SK-N-SH treated with all-trans-retinoic acid at 6 μM for 48 hours (cell line): ENCODE data around the gene NFS1.

ENCODE experiments used
- ATAC-seq: fragments of 200-7000 bp; cut with Tn5 transposase; 3 replicates; pipeline ENCODE4 v1.9.1; 2020; ENCODE audit warnings: mild to moderate bottlenecking, moderate library complexity
- ARNTL ChIP-seq: fragments of 450-650 bp; formaldehyde crosslinking; IDR thresholded peaks from 2 replicates; pipeline ENCODE4 v1.5.0; 2020; ENCODE audit warnings: low read depth, mild to moderate bottlenecking, moderate library complexity, borderline replicate concordance
- BACH2 ChIP-seq: fragments of 250-450 bp; sonication (Bioruptor Pico); IDR thresholded peaks from 2 replicates; pipeline ENCODE4 v1.9.0; 2021; ENCODE audit warnings: mild to moderate bottlenecking, borderline replicate concordance
- CREB5 ChIP-seq: fragments of 250-450 bp; sonication (Bioruptor Pico); IDR thresholded peaks from 2 replicates; pipeline ENCODE4 v1.5.1; 2020; ENCODE audit warnings: low read depth, mild to moderate bottlenecking, moderate library complexity
- CSDC2 ChIP-seq: fragments of 250-450 bp; sonication (Bioruptor Pico); IDR thresholded peaks from 2 replicates; pipeline ENCODE4 v1.5.0; 2020; ENCODE audit warnings: mild to moderate bottlenecking, moderate library complexity
- ESRRG ChIP-seq: fragments of 250-450 bp; sonication (Bioruptor Pico); IDR thresholded peaks from 2 replicates; pipeline ENCODE4 v1.6.1; 2021; ENCODE audit warnings: mild to moderate bottlenecking
- GLIS3 ChIP-seq: fragments of 250-450 bp; sonication (Bioruptor Pico); IDR thresholded peaks from 2 replicates; pipeline ENCODE4 v1.5.0; 2020; ENCODE audit warnings: mild to moderate bottlenecking, moderate library complexity
- ISL1 ChIP-seq: fragments of 250-450 bp; sonication (Bioruptor Pico); IDR thresholded peaks from 2 replicates; pipeline ENCODE4 v2.1.2; 2022; ENCODE audit warnings: mild to moderate bottlenecking, moderate library complexity
- OSR1 ChIP-seq: fragments of 250-450 bp; sonication (Bioruptor Pico); IDR thresholded peaks from 2 replicates; pipeline ENCODE4 v1.8.0; 2022; ENCODE audit warnings: moderate library complexity, mild to moderate bottlenecking, inconsistent platforms
- PPARA ChIP-seq: fragments of 250-450 bp; sonication (Bioruptor Pico); IDR thresholded peaks from 2 replicates; pipeline ENCODE4 v1.5.0; 2020; ENCODE audit warnings: mild to moderate bottlenecking, borderline replicate concordance
- RARB ChIP-seq: fragments of 250-450 bp; sonication (Bioruptor Pico); IDR thresholded peaks from 2 replicates; pipeline ENCODE4 v1.8.0; 2021; ENCODE audit warnings: mild to moderate bottlenecking, moderate library complexity
- SNAI2 ChIP-seq: fragments of 250-450 bp; sonication (Bioruptor Pico); IDR thresholded peaks from 2 replicates; pipeline ENCODE4 v1.5.0; 2020; ENCODE audit warnings: mild to moderate bottlenecking, moderate library complexity
- TOX ChIP-seq: fragments of 250-450 bp; sonication (Bioruptor Pico); IDR thresholded peaks from 2 replicates; pipeline ENCODE4 v1.8.0; 2021; ENCODE audit warnings: mild to moderate bottlenecking, moderate library complexity, borderline replicate concordance
- TSHZ2 ChIP-seq: fragments of 250-450 bp; sonication (Bioruptor Pico); IDR thresholded peaks from 2 replicates; pipeline ENCODE4 v1.5.0; 2020; ENCODE audit warnings: mild to moderate bottlenecking, moderate library complexity
- ZC3H10 ChIP-seq: fragments of 250-450 bp; sonication (Bioruptor Pico); IDR thresholded peaks from 2 replicates; pipeline ENCODE4 v1.5.1; 2021; ENCODE audit warnings: mild to moderate bottlenecking, moderate library complexity
- ZFP3 ChIP-seq: fragments of 250-450 bp; sonication (Bioruptor Pico); IDR thresholded peaks from 2 replicates; pipeline ENCODE4 v1.5.0; 2020; ENCODE audit warnings: mild to moderate bottlenecking, moderate library complexity
- ZFP30 ChIP-seq: fragments of 450-650 bp; formaldehyde crosslinking; IDR thresholded peaks from 2 replicates; pipeline ENCODE4 v1.5.0; 2022; ENCODE audit warnings: mild to moderate bottlenecking, moderate library complexity
- ZNF565 ChIP-seq: fragments of 450-650 bp; formaldehyde crosslinking; conservative IDR thresholded peaks from 2 replicates; pipeline ENCODE4 v1.5.0; 2020; ENCODE audit warnings: low read depth, mild to moderate bottlenecking, moderate library complexity
- ZNF8 ChIP-seq: fragments of 450-650 bp; formaldehyde crosslinking; IDR thresholded peaks from 2 replicates; pipeline ENCODE4 v1.5.0; 2020; ENCODE audit warnings: mild to moderate bottlenecking, moderate library complexity
- TF ChIP-seq, protein P1 (sequence below): fragments of 250-450 bp; sonication (Bioruptor Pico); IDR thresholded peaks from 2 replicates; pipeline ENCODE4 v1.8.0; 2020; ENCODE audit warnings: mild to moderate bottlenecking, moderate library complexity, borderline replicate concordance
- TF ChIP-seq, protein P2 (sequence below): fragments of 250-450 bp; sonication (Bioruptor Pico); IDR thresholded peaks from 2 replicates; pipeline ENCODE4 v1.5.1; 2021; ENCODE audit warnings: mild to moderate bottlenecking, moderate library complexity

Gene NFS1

DNA sequence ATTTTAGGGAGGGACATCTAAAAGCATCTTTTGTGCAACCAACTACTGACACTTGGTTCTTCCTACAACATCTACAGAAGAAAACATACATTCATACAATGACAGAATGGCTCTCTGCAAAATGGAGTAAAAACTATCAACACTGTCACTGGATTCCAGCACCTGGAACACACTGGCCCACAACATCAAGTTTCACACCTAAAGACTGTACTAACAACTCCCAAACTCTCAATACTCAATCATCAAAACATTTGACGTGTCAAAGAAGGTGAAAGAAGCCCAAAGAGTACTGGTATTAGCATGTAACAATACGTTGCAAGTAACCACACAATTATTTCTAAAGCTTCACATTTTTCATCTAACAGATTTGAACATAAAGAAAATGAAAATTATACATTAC, 36.6 kb downstream of the NFS1 start (continued):
- TF ChIP-seq ZNF565 (CRISPR knock-in tag), result no peak
- TF ChIP-seq ARNTL, result no peak

GRCh38 chr20:35661908-35662307, 37.2 kb downstream of the NFS1 start:
- no peak for ATAC-seq
- TF ChIP-seq TOX (CRISPR knock-in tag) (no peak), PPARA (CRISPR knock-in tag) (no peak), ISL1 (peak; percentile 21; the same call in 1 of the 2 replicates), ESRRG (CRISPR knock-in tag) (no peak)

DNA sequence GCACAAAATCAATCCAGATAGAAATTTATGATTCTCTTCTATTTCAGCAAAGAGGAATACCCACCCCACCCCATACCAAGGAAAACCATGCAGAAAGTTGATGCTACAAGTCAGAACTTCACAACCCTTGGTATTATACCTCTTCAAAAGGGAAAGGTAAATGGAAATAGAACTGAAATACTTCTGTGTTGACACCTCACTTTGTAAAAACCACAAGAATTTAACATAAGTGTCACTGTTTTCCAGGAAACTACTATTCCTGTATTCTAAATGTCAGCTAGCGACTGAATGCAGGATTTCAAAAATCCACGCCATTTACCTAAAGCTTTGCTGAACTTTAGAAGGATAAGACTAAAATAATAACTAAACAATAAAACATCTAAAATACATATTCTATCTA, 38.1 kb downstream of the NFS1 start:
- no peak for ATAC-seq
- no peak for TF ChIP-seq OSR1 (CRISPR knock-in tag)
- no peak for TF ChIP-seq SNAI2 (CRISPR knock-in tag)
- no peak for TF ChIP-seq PPARA (CRISPR knock-in tag)
- TF ChIP-seq TSHZ2 (CRISPR knock-in tag), result no peak
- no peak for TF ChIP-seq ZC3H10
- TF ChIP-seq ZNF8 (CRISPR knock-in tag), result no peak

DNA sequence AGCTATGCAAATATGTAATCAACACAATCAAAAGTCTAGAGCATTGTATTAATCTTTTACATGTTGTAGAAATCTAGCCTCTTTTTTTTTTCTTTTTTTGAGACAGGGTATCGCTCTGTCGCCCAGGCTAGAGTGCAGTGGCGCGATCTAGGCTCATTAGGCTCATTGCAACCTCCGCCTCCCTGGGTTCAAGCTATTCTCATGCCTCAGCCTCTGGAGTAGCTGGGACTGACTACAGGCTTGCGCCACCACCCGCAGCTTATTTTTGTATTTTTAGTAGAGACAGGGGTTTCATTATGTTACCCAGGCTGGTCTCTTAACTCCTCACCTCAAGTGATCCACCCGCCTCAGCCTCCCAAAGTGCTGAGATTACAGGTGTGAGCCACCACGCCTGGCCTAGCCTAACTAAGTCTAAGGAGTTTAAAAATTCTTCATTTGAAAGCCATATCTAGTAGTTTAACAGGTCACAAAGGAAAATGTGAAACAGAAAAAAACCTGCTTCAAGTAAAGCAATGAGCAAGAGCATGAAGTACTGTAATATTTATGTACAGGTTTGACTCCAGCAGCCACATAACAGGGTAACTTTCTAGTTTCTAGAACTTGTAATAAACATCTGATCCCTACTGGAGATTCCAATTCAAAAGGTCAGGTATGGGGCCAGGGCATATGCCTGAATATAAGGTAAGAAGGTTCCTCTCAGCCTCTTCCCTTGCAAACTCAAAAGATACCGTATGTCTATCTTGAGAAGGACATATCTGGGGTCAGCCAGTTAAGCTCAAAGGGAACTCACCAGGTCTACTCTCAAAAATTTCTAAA, 38.8 kb downstream of the NFS1 start:
- ATAC-seq, result no peak
- TF ChIP-seq, protein P1, sequence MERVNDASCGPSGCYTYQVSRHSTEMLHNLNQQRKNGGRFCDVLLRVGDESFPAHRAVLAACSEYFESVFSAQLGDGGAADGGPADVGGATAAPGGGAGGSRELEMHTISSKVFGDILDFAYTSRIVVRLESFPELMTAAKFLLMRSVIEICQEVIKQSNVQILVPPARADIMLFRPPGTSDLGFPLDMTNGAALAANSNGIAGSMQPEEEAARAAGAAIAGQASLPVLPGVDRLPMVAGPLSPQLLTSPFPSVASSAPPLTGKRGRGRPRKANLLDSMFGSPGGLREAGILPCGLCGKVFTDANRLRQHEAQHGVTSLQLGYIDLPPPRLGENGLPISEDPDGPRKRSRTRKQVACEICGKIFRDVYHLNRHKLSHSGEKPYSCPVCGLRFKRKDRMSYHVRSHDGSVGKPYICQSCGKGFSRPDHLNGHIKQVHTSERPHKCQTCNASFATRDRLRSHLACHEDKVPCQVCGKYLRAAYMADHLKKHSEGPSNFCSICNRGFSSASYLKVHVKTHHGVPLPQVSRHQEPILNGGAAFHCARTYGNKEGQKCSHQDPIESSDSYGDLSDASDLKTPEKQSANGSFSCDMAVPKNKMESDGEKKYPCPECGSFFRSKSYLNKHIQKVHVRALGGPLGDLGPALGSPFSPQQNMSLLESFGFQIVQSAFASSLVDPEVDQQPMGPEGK (CRISPR knock-in tag), result no peak
- no peak for TF ChIP-seq GLIS3 (CRISPR knock-in tag)
- no peak for TF ChIP-seq ZC3H10
- no peak for TF ChIP-seq OSR1 (CRISPR knock-in tag)
- no peak for TF ChIP-seq SNAI2 (CRISPR knock-in tag)
- TF ChIP-seq CREB5 (CRISPR knock-in tag), result no peak
- TF ChIP-seq TSHZ2 (CRISPR knock-in tag), result no peak
- TF ChIP-seq, protein P2, sequence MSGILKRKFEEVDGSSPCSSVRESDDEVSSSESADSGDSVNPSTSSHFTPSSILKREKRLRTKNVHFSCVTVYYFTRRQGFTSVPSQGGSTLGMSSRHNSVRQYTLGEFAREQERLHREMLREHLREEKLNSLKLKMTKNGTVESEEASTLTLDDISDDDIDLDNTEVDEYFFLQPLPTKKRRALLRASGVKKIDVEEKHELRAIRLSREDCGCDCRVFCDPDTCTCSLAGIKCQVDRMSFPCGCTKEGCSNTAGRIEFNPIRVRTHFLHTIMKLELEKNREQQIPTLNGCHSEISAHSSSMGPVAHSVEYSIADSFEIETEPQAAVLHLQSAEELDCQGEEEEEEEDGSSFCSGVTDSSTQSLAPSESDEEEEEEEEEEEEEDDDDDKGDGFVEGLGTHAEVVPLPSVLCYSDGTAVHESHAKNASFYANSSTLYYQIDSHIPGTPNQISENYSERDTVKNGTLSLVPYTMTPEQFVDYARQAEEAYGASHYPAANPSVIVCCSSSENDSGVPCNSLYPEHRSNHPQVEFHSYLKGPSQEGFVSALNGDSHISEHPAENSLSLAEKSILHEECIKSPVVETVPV (CRISPR knock-in tag), result no peak
- no peak for TF ChIP-seq ZFP3 (CRISPR knock-in tag)
- TF ChIP-seq RARB, result no peak
- TF ChIP-seq ZNF565 (CRISPR knock-in tag), result no peak
- TF ChIP-seq ZFP30 (CRISPR knock-in tag), result no peak
- TF ChIP-seq TOX (CRISPR knock-in tag), result no peak
- no peak for TF ChIP-seq ESRRG (CRISPR knock-in tag)
- no peak for TF ChIP-seq CSDC2 (CRISPR knock-in tag)
- no peak for TF ChIP-seq BACH2 (CRISPR knock-in tag)
- no peak for TF ChIP-seq PPARA (CRISPR knock-in tag)
